Measurements from ENCODE around the gene CDH6.

CDH6 gene

DNA sequence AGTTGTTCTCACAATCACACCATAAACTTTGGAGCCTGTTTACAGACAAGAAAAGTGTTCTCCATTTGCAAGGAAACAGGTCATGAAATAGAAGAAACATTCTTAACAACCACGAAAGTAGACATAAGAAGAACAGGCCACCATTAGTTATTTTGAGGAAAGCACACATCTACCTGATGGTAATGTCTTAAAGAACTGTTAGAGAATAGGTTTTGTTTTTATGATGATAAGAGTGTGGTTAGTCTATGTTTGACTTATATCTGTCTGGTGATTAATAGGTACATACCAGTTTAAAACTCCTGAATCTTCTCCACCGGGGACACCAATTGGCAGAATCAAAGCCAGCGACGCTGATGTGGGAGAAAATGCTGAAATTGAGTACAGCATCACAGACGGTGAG lies 108.3 kb downstream of the CDH6 start:
- H3K27me3 Mint-ChIP-seq, result peaks cover 6% of the 10 kb centered on the region
- peaks cover 3% of the 10 kb centered on the region for H3K9me3 Mint-ChIP-seq
- H3K4me1 Mint-ChIP-seq (ENCODE audit: low read depth), result no peaks in the 10 kb centered on the region
- no peaks in the 10 kb centered on the region for H3K36me3 Mint-ChIP-seq (ENCODE audit: low read depth)
- no peak overlapping the region for H3K4me3 Mint-ChIP-seq
- no peak for DNase-seq
- H3K27ac Mint-ChIP-seq, result no peak overlapping the region

- H3K27ac Mint-ChIP-seq, result no peak overlapping the region
- DNase-seq, result no peak
- no peaks in the 10 kb centered on the region for H3K4me1 Mint-ChIP-seq (ENCODE audit: low read depth)
- H3K36me3 Mint-ChIP-seq (ENCODE audit: low read depth), result no peaks in the 10 kb centered on the region
- peaks cover 3% of the 10 kb centered on the region for H3K9me3 Mint-ChIP-seq
- no peak overlapping the region for H3K4me3 Mint-ChIP-seq
- peaks cover 3% of the 10 kb centered on the region for H3K27me3 Mint-ChIP-seq
These were observed 110.2 kb downstream of the CDH6 start for GRCh38 chr5:31303688-31304087.

GRCh38 chr5:31317665-31318064 lies 124.2 kb downstream of the CDH6 start:
- no peaks in the 10 kb centered on the region for H3K27me3 Mint-ChIP-seq
- DNase-seq, result no peak
- no peak overlapping the region for H3K4me3 Mint-ChIP-seq
- H3K27ac Mint-ChIP-seq, result no peak overlapping the region
- no peaks in the 10 kb centered on the region for H3K9me3 Mint-ChIP-seq
- H3K4me1 Mint-ChIP-seq (ENCODE audit: low read depth), result no peaks in the 10 kb centered on the region
- H3K36me3 Mint-ChIP-seq (ENCODE audit: low read depth), result no peaks in the 10 kb centered on the region

DNA sequence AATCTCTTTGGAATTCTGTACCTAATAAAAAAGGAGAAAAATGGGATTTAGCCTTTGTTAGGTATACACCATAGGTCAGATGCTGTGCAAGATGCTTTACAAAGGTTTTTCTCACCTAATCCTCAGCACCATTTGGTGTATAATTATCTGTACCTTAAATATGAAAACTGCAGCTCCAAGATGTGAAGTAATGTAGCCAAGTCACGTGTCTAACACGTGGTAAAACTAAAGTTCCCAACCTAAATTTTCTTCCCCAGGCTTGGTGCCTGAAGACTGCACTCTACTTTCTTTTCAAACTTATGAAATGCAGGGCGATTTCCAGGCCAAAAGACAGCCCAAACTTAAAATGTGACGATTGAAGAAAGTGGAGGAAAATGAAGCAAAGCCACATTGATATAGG lies 125.8 kb downstream of the CDH6 start:
- Mint-ChIP-seq H3K27ac (no peak overlapping the region), H3K4me3 (no peak overlapping the region), H3K9me3 (no peaks in the 10 kb centered on the region), H3K36me3 (ENCODE audit: low read depth) (no peaks in the 10 kb centered on the region), H3K4me1 (ENCODE audit: low read depth) (no peaks in the 10 kb centered on the region), H3K27me3 (no peaks in the 10 kb centered on the region)
- DNase-seq, result no peak

GRCh38 chr5:31322946-31323345 lies 129.5 kb downstream of the CDH6 start:
- Mint-ChIP-seq H3K9me3 (no peaks in the 10 kb centered on the region), H3K4me3 (no peak overlapping the region), H3K4me1 (ENCODE audit: low read depth) (no peaks in the 10 kb centered on the region), H3K27ac (no peak overlapping the region), H3K27me3 (no peaks in the 10 kb centered on the region), H3K36me3 (ENCODE audit: low read depth) (no peaks in the 10 kb centered on the region)
- DNase-seq, result no peak

DNA sequence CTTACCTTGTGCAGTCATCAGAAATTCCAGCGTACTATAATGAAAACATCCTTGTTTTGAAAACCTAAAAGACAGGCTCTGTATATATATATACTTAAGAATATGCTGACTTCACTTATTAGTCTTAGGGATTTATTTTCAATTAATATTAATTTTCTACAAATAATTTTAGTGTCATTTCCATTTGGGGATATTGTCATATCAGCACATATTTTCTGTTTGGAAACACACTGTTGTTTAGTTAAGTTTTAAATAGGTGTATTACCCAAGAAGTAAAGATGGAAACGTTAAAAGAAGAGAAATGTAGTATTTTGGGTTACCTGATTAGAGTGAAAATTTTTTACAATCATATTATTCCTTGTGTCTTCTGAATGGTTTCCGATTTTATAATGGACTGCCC lies 131.4 kb downstream of the CDH6 start:
- Mint-ChIP-seq H3K4me3 (no peak overlapping the region), H3K27me3 (no peaks in the 10 kb centered on the region), H3K4me1 (ENCODE audit: low read depth) (no peaks in the 10 kb centered on the region), H3K27ac (no peak overlapping the region), H3K9me3 (no peaks in the 10 kb centered on the region), H3K36me3 (ENCODE audit: low read depth) (no peaks in the 10 kb centered on the region)
- no peak for DNase-seq

GRCh38 chr5:31328040-31328733 lies 134.7 kb downstream of the CDH6 start:
- Mint-ChIP-seq H3K4me3 (no peak overlapping the region), H3K36me3 (ENCODE audit: low read depth) (no peaks in the 10 kb centered on the region), H3K4me1 (ENCODE audit: low read depth) (no peaks in the 10 kb centered on the region), H3K9me3 (no peaks in the 10 kb centered on the region), H3K27me3 (no peaks in the 10 kb centered on the region), H3K27ac (no peak overlapping the region)
- DNase-seq, result no peak

DNA sequence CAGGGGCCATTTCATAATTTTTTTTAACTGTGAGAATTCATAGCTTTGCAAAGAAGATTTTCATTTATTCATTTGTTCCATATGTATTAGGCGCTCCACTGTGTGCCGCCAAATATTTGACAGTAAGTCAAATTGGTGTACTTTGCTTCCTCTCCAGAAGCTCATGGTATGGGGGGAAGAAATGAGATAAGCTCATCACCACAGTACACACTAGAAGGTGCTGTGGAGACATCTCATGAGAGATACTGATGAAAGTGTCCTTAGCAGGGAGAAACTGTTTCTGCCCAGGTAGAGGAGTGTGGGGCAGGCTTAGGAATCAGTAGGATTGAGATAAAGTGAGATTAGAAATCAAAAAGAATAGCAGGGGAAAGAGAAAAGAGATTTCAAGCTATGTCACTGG lies 136.2 kb downstream of the CDH6 start:
- Mint-ChIP-seq H3K27me3 (no peaks in the 10 kb centered on the region), H3K4me1 (ENCODE audit: low read depth) (no peaks in the 10 kb centered on the region), H3K9me3 (no peaks in the 10 kb centered on the region), H3K36me3 (ENCODE audit: low read depth) (no peaks in the 10 kb centered on the region), H3K4me3 (no peak overlapping the region), H3K27ac (no peak overlapping the region)
- DNase-seq, result no peak

DNA sequence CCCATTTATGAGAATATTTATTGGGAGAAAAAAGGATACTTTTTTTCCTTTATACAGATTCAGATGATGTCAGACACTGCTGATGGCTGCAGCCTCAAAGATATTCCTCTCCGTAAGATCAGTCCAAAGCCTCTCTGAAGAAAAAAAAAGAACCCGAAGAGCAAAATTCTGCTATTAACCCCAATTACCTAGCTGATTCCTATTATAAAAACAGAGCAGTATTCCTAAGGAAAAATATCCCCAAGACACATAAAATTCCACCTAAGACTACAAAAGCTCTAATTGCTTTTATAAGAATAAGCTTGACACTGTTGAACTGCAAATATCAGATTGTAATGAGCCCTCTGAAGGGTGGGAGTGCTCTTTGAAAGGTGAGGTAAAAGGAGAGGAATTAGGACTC lies 138.7 kb downstream of the CDH6 start:
- no peak overlapping the region for H3K27ac Mint-ChIP-seq
- no peaks in the 10 kb centered on the region for H3K4me1 Mint-ChIP-seq (ENCODE audit: low read depth)
- H3K36me3 Mint-ChIP-seq (ENCODE audit: low read depth), result no peaks in the 10 kb centered on the region
- H3K4me3 Mint-ChIP-seq, result no peak overlapping the region
- H3K9me3 Mint-ChIP-seq, result no peaks in the 10 kb centered on the region
- no peaks in the 10 kb centered on the region for H3K27me3 Mint-ChIP-seq
- DNase-seq, result no peak

DNA sequence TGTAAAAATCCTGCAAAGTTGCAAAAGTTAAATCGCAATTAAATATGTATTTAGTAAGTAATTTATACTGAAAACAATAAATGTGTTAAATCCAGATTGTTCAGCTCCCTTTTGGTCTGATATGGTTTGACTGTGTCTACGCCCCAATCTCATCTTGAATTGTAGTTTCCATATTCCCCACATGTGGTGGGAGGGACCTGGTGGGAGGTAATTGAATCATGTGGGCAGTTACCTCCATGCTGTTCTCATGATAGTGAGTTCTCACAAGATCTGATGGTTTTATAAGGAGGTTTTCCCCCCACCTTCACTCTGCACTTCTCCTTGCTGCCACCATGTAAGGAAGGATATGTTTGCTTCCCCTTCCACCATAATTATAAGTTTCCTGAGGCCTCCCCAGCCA lies 140.0 kb downstream of the CDH6 start:
- no peaks in the 10 kb centered on the region for H3K4me1 Mint-ChIP-seq (ENCODE audit: low read depth)

GRCh38 chr5:31334061-31334860 lies 140.8 kb downstream of the CDH6 start:
- H3K27me3 Mint-ChIP-seq, result no peaks in the 10 kb centered on the region
- H3K27ac Mint-ChIP-seq, result no peak overlapping the region
- no peaks in the 10 kb centered on the region for H3K9me3 Mint-ChIP-seq

More for the DNA sequence above, 140.0 kb downstream of the CDH6 start:
- Mint-ChIP-seq H3K27ac (no peak overlapping the region), H3K4me3 (no peak overlapping the region), H3K27me3 (no peaks in the 10 kb centered on the region), H3K36me3 (ENCODE audit: low read depth) (no peaks in the 10 kb centered on the region), H3K9me3 (no peaks in the 10 kb centered on the region)
- no peak for DNase-seq

GRCh38 chr5:31335456-31335855 lies 142.0 kb downstream of the CDH6 start:
- Mint-ChIP-seq H3K27ac (no peak overlapping the region), H3K27me3 (no peaks in the 10 kb centered on the region), H3K4me3 (no peak overlapping the region), H3K36me3 (ENCODE audit: low read depth) (no peaks in the 10 kb centered on the region), H3K9me3 (no peaks in the 10 kb centered on the region), H3K4me1 (ENCODE audit: low read depth) (no peaks in the 10 kb centered on the region)
- no peak for DNase-seq

More at GRCh38 chr5:31334061-31334860, 140.8 kb downstream of the CDH6 start:
- H3K36me3 Mint-ChIP-seq (ENCODE audit: low read depth), result no peaks in the 10 kb centered on the region
- no peaks in the 10 kb centered on the region for H3K4me1 Mint-ChIP-seq (ENCODE audit: low read depth)
- no peak for DNase-seq
- no peak overlapping the region for H3K4me3 Mint-ChIP-seq

GRCh38 chr5:31343946-31344345 lies 150.5 kb downstream of the CDH6 start:
- H3K36me3 Mint-ChIP-seq (ENCODE audit: low read depth), result no peaks in the 10 kb centered on the region
- H3K27me3 Mint-ChIP-seq, result no peaks in the 10 kb centered on the region
- H3K4me1 Mint-ChIP-seq (ENCODE audit: low read depth), result no peaks in the 10 kb centered on the region
- H3K27ac Mint-ChIP-seq, result no peak overlapping the region
- no peak overlapping the region for H3K4me3 Mint-ChIP-seq
- H3K9me3 Mint-ChIP-seq, result no peaks in the 10 kb centered on the region
- DNase-seq, result no peak

- Mint-ChIP-seq H3K27me3 (peaks cover 3% of the 10 kb centered on the region), H3K36me3 (ENCODE audit: low read depth) (no peaks in the 10 kb centered on the region), H3K4me1 (ENCODE audit: low read depth) (no peaks in the 10 kb centered on the region), H3K9me3 (no peaks in the 10 kb centered on the region), H3K4me3 (no peak overlapping the region), H3K27ac (no peak overlapping the region)
- no peak for DNase-seq
These were observed 153.5 kb downstream of the CDH6 start for GRCh38 chr5:31346896-31347551.

DNA sequence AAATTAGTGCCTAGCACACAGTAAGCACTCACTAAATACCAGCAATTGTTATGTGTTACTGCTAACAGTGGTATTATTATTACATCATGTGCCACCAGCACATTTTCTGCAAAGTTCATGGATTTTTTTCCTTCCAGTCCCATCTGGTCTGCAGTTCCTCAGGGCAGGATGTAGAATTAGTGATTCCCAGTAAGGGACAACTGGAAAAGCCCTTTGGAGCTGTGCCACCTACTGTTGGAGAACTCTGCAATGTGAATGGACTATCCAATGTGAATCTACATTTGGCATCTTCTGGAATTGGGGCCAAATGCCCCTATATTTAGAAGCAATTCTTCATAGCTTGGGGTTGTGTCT lies 154.0 kb downstream of the CDH6 start:
- peaks cover 4% of the 10 kb centered on the region for H3K27me3 Mint-ChIP-seq
- no peaks in the 10 kb centered on the region for H3K36me3 Mint-ChIP-seq (ENCODE audit: low read depth)
- DNase-seq, result no peak
- no peak overlapping the region for H3K27ac Mint-ChIP-seq
- no peaks in the 10 kb centered on the region for H3K4me1 Mint-ChIP-seq (ENCODE audit: low read depth)
- H3K4me3 Mint-ChIP-seq, result no peak overlapping the region
- no peaks in the 10 kb centered on the region for H3K9me3 Mint-ChIP-seq
